GM18907 (cell line): ENCODE results near the gene DZANK1.
"Not testable (repeated sequence)": the region's sequence is repeated elsewhere in the genome, so short reads cannot be mapped to it uniquely, and the experiment has no call there.

Experiments
- ATAC-seq: cut with Tn5 transposase; IDR thresholded peaks from one replicate; pipeline ENCODE4 v1.9.1; 2021; ENCODE audit warnings: mild to moderate bottlenecking, moderate library complexity; ENCODE audit not compliant: unreplicated experiment

Gene DZANK1

DNA sequence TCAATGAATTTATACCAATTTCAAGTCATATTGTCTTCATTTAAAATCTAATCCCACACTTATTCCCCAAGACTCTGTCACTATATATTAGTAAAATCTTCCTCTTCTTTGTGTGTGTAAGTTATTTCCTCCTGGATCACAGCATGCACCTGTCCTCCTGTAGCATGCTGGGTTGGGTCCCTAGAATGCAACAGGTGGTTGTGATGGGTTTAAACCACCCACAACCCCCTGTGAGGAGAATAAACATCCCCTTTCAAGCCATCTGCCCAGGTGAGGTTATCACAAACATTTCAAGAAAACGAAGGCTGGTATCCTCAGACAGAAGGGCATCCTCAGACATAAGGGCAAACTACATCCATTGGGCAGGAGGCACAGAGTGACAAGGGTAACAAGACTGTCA lies 26.4 kb downstream of the DZANK1 start:
- no peak for ATAC-seq

DNA sequence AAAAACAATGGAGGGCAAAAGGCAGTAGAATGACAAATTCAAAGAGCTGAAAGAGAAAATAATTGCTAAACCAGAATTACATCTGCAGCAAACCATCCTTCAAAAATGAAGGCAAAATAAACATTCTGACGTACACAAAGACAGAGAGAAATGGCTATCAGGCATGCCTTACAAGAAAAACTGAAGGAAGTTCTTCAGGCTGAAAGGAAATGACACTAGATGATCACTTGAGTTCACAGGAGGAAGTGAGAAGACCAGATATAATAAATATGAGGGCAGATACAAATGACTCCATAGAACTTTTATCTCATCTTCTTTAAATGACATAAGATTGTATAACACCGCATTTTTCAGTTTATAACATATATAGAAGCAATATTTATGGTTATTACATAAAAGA lies 30.0 kb downstream of the DZANK1 start:
- ATAC-seq, result no peak

DNA sequence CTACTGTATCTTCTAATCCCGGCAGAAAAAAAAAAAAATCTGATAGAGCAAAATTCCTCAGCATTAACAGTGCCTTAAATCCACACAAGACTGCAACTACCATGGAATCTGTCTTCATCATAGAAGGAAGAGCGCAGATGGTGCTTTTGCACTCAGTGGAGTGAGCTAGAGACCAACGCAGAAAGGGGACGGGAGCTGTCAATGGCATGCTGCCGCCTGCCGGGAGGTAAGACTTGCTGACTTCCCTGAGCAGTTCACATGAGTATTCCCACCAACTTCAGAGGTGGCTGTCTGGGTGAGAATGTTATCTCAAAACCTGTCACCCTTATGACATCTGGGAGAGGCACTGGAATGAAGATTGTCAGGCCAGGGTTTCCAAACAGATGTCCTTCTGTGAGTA lies 35.6 kb downstream of the DZANK1 start:
- no peak for ATAC-seq

DNA sequence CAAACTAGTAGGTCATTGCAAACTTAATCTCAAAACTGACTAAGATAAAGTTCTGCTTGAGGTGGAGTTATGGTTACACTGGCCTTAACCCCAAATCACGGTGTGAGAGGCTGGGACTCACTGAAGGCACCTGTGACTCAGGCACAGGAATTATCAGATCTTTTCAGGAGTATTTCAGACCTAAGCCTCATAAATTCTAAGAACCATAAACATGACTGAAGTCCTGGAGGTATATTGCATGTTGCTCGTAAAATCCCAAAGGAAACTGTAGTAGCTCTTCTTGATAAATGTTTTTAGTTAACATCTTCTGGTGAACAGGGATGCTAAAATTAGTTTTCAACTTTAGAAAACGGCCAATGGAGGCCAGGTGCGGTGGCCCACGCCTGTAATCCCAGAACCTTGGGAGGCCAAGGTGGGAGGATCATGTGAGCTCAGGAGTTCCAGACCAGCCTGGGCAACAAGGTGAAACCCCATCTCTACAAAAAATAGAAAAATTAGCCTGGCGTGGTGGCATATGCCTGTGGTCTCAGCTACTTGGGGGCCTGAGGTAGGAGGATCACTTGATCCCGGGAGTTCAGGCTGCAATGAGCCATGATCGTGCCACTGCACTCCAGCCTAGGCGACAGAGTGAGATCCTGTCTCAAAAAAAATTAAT lies 36.5 kb downstream of the DZANK1 start:
- ATAC-seq, result no peak

DNA sequence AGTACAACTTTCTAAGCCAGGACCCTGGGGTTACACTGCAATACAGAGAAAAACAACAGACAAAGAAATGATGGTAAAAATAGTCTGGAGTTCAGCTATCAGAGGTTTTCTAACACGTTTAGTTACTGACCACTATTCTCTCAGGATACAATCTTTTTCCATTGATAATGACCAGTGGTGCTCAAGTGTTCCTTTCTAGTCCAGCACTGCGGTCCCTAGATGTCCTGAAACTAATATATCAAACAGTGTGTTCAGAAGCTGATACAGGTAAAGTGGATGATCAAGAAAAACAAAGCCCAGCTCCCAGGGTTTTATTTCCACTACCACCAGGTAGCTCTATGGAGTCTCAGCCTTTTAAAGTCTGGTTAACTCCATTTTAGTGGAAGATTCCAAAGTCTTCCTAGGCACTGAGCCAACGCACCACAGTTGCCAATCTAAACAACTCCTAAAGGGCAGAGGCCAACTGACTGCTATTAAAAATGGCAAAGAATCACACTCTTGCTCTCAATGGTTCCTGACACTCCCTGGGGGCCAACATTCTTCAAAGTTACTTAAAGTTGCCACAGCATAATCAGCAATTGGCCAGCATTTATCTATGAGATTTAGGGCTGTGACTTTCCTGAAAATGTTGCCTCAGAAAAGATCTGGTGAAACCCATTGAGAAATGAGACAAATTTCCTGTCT lies 38.2 kb downstream of the DZANK1 start:
- ATAC-seq, result no peak

DNA sequence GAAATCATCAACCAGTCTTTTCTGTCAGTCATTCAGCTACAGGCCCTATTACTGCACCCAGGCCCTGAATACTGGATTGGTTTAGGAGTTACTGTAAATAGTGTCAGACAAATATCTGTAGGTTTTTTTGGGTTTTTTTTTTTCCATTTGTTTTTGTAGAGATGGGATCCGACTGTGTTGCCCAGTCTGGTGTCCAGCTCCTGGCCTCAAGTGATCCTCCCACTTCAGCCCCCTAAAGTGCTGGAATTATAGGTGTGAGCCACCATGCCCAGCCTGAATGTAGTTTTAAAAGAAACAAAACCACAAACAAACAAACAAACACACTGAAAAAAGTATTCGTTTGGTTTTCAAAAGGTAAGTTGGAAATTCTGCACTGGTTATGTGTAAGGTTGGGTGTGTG lies 39.6 kb downstream of the DZANK1 start:
- ATAC-seq, result no peak

- ATAC-seq, result no peak
Measured at GRCh38 chr20:18421608-18422007, 45.2 kb downstream of the DZANK1 start.

DNA sequence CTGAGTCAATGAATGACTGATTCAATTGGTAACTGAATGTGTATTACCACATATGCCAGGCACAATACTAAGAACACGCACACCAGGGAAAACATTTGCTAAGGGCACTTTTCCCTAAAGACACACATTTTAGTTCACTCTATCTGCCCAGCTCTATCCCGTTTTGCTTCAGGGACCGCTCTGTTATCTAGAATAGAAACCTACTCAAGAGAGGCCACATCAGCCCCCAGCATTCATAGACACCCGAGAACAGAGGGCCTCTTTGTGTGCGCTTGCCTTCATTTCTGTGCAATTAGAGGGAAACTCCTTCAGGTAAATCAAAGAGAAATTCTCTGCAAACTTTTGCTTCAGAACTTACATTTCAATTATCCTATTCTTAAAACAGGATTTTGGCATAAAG lies 50.3 kb downstream of the DZANK1 start:
- ATAC-seq, result no peak

DNA sequence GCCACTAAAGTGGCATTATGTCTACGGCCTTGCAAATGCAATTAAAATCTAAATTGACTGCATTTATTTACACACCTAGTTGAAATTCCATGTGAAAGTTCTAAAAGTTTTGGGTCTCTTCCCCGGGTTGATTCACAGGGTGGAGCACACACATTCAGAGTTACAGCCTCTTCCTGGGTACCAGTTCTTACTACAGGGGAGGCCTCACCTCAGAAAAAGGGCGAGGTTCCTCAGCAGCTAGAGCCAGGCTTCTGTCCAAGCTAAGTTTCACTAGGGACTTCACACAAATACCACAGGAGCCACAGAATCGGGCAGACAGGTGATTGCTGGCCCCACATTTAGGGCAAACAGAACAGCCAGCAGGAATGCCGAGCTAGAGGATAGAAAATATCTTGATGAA lies 52.7 kb downstream of the DZANK1 start:
- ATAC-seq, result no peak

GRCh38 chr20:18412221-18412901 lies 54.5 kb downstream of the DZANK1 start:
- ATAC-seq, result no peak

- no peak for ATAC-seq
Measured at GRCh38 chr20:18405826-18406225, 61.0 kb downstream of the DZANK1 start.

- no peak for ATAC-seq
Measured at GRCh38 chr20:18404172-18404571, 62.7 kb downstream of the DZANK1 start.

DNA sequence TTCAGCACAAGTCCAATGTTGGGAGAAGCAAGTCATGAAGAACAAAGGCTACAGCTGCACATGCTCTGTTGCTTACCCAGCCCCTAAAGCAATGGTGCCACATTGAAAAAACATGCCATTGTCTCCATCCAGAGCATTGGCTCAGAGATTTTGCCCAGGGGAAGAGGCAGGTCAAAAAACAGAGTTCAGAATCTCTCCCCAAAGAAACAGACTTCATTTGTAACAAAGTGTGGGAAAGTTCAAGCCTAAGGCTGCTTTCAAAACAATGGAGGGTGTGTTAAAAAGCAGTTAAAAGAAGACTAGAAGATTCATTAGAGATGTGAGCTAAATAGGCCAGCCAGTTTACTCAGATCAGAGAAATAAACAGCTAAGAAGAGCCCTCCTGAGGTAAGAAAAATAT lies 63.6 kb downstream of the DZANK1 start:
- no peak for ATAC-seq

DNA sequence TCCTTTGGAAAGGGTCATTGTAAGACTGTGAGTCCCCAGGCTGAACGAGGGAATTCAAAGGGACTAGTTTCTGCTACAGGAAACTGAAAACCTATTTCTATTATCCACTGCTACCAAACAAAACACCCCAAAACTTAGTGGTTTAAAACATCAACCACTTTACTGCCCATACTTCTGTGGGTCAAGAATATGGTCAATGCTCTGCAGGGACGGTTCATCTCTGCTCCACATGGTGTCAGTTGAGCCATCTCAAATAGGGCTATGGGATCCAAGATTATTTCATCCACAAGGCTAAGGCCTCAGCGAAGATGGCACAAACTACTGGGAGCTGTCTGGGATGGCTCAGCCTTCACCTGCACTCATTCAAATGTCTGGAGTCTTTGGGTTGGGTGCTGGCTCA lies 65.5 kb downstream of the DZANK1 start:
- ATAC-seq, result no peak

GRCh38 chr20:18400460-18400859 lies 66.4 kb downstream of the DZANK1 start:
- no peak for ATAC-seq

DNA sequence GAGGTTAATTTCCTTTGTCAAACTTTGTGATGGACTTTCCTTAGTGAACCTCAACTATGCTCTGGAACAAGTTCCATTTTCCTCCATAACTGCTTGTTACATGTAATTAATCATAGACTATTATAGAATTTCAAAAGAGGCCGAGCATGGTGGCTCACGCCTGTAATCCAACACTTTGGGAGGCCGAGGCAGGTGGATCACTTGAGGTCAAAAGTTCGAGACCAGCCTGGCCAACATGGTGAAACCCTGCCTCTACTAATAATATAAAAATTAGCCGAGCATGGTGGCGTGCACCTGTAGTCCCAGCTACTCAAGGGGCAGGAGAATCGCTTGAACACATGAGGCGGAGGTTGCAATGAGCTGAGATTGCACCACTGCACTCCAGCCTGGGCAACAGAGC lies 68.1 kb downstream of the DZANK1 start:
- ATAC-seq, result not testable (repeated sequence)

DNA sequence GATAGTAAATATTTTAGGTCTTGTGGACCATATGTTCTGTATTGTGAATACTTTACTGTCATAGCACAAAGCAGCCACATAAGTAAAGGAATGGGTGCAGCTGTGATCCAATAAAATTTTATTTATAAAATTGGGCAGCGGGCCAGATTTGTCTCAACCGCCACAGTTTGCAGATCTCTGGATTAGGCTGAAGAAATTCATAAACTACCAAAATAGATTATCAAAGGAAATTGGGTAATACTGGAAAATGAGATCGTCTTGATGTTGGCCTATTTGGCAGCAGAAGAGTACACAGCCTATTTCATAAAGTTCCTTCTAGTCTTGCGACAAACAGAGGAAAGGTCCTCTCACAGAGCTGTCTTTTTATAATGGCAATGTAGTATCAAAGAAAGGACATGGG lies 69.8 kb downstream of the DZANK1 start:
- no peak for ATAC-seq

DNA sequence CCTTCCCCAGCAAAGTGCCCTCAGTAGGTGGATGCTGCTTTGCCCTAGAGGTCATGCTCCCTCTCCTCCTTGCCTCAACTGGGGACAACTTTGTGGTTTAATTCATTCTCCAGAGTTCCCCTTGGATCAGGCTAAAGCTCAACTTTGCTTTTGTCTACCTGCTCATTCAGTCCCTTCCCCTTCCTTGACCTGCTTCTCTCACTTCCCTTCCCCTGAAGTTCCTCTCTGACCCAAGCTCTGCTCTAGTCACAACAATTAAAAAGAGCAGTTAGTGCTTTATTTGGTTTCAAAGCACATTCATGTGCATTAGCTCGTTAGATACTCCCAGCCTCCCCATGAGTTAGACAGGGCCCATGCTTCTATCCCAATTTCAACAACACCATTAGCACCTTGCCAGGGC lies 71.3 kb downstream of the DZANK1 start:
- no peak for ATAC-seq

- no peak for ATAC-seq
Measured at GRCh38 chr20:18394363-18394762, 72.5 kb downstream of the DZANK1 start.

DNA sequence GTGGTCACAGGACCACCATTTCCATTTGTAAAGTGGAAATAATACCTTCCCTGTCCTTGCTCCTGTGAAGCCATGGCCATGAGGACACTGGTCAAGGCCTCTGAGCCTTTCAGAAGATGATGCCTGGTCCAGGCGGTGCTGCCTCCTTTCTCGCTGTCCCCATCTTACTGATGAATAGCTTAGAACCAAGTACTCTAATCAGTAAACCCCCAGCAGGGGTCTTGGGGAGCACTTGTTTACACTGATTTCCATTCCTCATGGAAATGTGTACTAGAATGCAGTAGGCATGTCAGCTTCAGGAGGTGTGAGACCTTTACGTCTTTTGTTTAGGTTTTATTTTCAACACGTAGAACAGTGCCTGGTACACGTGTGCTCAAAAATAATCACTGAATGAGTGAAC lies 75.1 kb downstream of the DZANK1 start:
- ATAC-seq, result no peak

- ATAC-seq, result no peak
Measured at GRCh38 chr20:18390201-18390600, 76.6 kb downstream of the DZANK1 start.

DNA sequence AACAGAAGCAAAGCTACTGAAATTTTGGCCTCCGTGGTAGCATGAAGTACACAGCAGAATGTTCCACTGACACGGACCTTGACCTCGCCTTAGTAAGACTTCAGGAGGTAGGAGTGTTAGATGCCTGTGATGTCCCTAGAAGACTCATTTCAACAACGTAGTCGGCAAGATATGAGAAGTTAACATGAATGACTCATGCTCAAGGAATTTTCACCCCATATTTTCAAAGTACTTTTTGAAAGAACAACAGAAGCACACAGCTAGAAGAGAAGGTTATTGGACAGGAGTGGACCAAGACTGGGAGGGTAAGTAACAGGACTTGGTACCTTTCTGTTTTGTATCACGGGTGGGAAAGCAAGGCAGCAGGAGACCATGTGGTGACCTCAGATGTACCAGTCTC lies 78.0 kb downstream of the DZANK1 start:
- no peak for ATAC-seq
